GM23338 (cell line): ENCODE results near the gene REPIN1. TPM values are rescaled to one million over a fixed set of nuclear protein-coding genes. Genes with fewer than 3 reads are reported as not detected.
A peak's percentile ranks its signal among the peaks of the same experiment; 100 is the strongest.

Experiments used
- ATAC-seq: fragments of 200-7000 bp; cut with Tn5 transposase; 3 replicates; pipeline ENCODE4 v1.9.1; 2020
- DNase-seq: peaks from one replicate; pipeline ENCODE4 v3.0.0-alpha.2; 2015; ENCODE audit warnings: low spot score
- H2AFZ ChIP-seq: fragments of 200-600 bp; sonication (generic); 2 replicates; pipeline ENCODE4 v1.8.0; 2016; ENCODE audit warnings: antibody characterized with exemption, mild to moderate bottlenecking, moderate library complexity
- H3F3A ChIP-seq: fragments of 200-600 bp; sonication (generic); replicated peaks from 2 replicates; pipeline ENCODE4 v1.8.0; 2017; ENCODE audit warnings: antibody characterized with exemption, mixed run types, low read depth
- H3K27ac ChIP-seq: fragments of 200-600 bp; sonication (generic); 2 replicates; pipeline ENCODE4 v1.6.1; 2016; ENCODE audit warnings: low read depth
- H3K27me3 ChIP-seq: fragments of 200-600 bp; sonication (generic); 2 replicates; pipeline ENCODE4 v1.8.0; 2016; ENCODE audit warnings: mild to moderate bottlenecking, mixed run types, moderate library complexity; ENCODE audit not compliant: insufficient read depth
- H3K36me3 ChIP-seq: fragments of 200-600 bp; sonication (generic); 2 replicates; pipeline ENCODE4 v1.8.0; 2016; ENCODE audit warnings: mild to moderate bottlenecking; ENCODE audit not compliant: insufficient read depth
- H3K4me1 ChIP-seq: fragments of 200-600 bp; sonication (generic); 2 replicates; pipeline ENCODE4 v1.8.0; 2016; ENCODE audit warnings: mild to moderate bottlenecking, moderate library complexity; ENCODE audit not compliant: insufficient read depth
- H3K4me2 ChIP-seq: fragments of 200-600 bp; sonication (generic); 2 replicates; pipeline ENCODE4 v1.7.1; 2017; ENCODE audit warnings: mixed run types
- H3K4me3 ChIP-seq: fragments of 200-600 bp; sonication (generic); 2 replicates; pipeline ENCODE4 v1.6.1; 2016; ENCODE audit warnings: mixed run types
- H3K79me2 ChIP-seq: fragments of 200-600 bp; sonication (generic); replicated peaks from 2 replicates; pipeline ENCODE4 v1.8.0; 2017; ENCODE audit warnings: mild to moderate bottlenecking; ENCODE audit not compliant: insufficient read depth
- H3K9me2 ChIP-seq: fragments of 200-600 bp; sonication (generic); 2 replicates; pipeline ENCODE4 v1.8.0; 2017; ENCODE audit not compliant: insufficient read depth
- H4K20me1 ChIP-seq: fragments of 200-600 bp; sonication (generic); replicated peaks from 2 replicates; pipeline ENCODE4 v1.8.0; 2017; ENCODE audit warnings: mild to moderate bottlenecking; ENCODE audit not compliant: insufficient read depth
- H3K27ac Mint-ChIP-seq: 2 replicates; pipeline ENCODE4 v1.8.0; 2020; ENCODE audit warnings: inconsistent platforms, mild to moderate bottlenecking, moderate library complexity, mixed read lengths
- H3K27me3 Mint-ChIP-seq: 3 replicates; pipeline ENCODE4 v1.8.0; 2022; ENCODE audit warnings: low read depth, mild to moderate bottlenecking, moderate library complexity, mixed read lengths, inconsistent platforms; ENCODE audit not compliant: insufficient read depth, poor library complexity
- H3K36me3 Mint-ChIP-seq: 3 replicates; pipeline ENCODE4 v1.8.0; 2021; ENCODE audit warnings: low read depth, mild to moderate bottlenecking, inconsistent platforms, moderate library complexity, mixed read lengths
- H3K4me1 Mint-ChIP-seq: 3 replicates; pipeline ENCODE4 v1.8.0; 2020; ENCODE audit warnings: mild to moderate bottlenecking, inconsistent platforms, mixed read lengths
- H3K4me3 Mint-ChIP-seq: 3 replicates; pipeline ENCODE4 v1.8.0; 2021; ENCODE audit warnings: moderate library complexity, mild to moderate bottlenecking, inconsistent platforms, mixed read lengths
- H3K9me3 Mint-ChIP-seq: 3 replicates; pipeline ENCODE4 v1.8.0; 2020; ENCODE audit warnings: moderate library complexity, mild to moderate bottlenecking, inconsistent platforms, mixed read lengths
- JUNB ChIP-seq: IDR thresholded peaks from one replicate; pipeline ENCODE4 v1.6.1; 2016; ENCODE audit warnings: antibody characterized with exemption; ENCODE audit not compliant: unreplicated experiment
- NANOG ChIP-seq: IDR thresholded peaks from 2 replicates; pipeline ENCODE4 v1.6.1; 2016; ENCODE audit warnings: antibody characterized with exemption, borderline replicate concordance
- STAT1 ChIP-seq: IDR thresholded peaks from one replicate; pipeline ENCODE4 v1.6.1; 2016; ENCODE audit warnings: antibody characterized with exemption; ENCODE audit not compliant: unreplicated experiment
- polyA plus RNA-seq: library from polyadenylated mRNA; unstranded; fragments of >200 nt; fragmentation: Nextera tagmentation; extraction: Ambion mirVana; gene quantifications from 2 replicates; pipeline ENCODE4 v1.2.1, GENCODE V29; 2016
- total RNA-seq: library from RNA; depleted of rRNA; stranded (reverse); fragments of >200 nt; shearing (Covaris generic); gene quantifications from 2 replicates; pipeline ENCODE4 v1.2.3, GENCODE V29; 2014
- TF ChIP-seq, protein P1 (sequence below), 2 experiments: fragments of 200-600 bp in 1 of 2; sonication (generic) in 1 of 2; conservative IDR thresholded peaks; 2 replicates each; pipeline versions ENCODE4 v1.5.1 to v1.6.1; 2016 to 2017; ENCODE audit warnings: antibody characterized with exemption in 2 of 2, low read depth in 2 of 2, mild to moderate bottlenecking in 2 of 2, moderate library complexity in 1 of 2
- TF ChIP-seq, protein P2 (sequence below): fragments of 250-450 bp; sonication (Bioruptor Pico); IDR thresholded peaks from 2 replicates; pipeline ENCODE4 v1.5.0; 2020; ENCODE audit warnings: mild to moderate bottlenecking, moderate library complexity
- TF ChIP-seq, protein P3 (sequence below): IDR thresholded peaks from one replicate; pipeline ENCODE4 v1.6.1; 2018; ENCODE audit warnings: antibody characterized with exemption; ENCODE audit not compliant: unreplicated experiment

The REPIN1 gene
- total and polyA plus RNA-seq, 2 experiments from 2014 or later: 29.8 to 156 TPM

DNA sequence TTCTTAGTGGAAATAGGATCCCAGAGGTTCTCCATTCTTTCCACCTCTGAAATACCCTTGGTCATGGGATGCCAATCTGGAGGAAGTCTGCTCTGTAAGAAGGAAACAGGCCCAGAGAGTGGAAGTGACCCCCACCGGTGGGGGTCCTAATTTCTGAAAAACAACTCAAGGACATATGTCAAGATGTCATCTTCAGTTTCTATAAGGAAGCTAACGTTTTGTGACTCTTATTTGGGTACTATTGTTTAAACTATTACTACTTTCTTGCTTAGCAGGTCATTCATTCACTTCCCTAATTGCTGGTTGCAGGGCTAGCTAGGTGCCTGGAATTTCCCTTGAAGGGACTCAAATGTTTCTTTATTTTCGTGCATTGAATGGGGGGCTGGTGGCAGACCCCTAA lies 8.6 kb downstream of the REPIN1 start (continued):
- TF ChIP-seq, protein P1, sequence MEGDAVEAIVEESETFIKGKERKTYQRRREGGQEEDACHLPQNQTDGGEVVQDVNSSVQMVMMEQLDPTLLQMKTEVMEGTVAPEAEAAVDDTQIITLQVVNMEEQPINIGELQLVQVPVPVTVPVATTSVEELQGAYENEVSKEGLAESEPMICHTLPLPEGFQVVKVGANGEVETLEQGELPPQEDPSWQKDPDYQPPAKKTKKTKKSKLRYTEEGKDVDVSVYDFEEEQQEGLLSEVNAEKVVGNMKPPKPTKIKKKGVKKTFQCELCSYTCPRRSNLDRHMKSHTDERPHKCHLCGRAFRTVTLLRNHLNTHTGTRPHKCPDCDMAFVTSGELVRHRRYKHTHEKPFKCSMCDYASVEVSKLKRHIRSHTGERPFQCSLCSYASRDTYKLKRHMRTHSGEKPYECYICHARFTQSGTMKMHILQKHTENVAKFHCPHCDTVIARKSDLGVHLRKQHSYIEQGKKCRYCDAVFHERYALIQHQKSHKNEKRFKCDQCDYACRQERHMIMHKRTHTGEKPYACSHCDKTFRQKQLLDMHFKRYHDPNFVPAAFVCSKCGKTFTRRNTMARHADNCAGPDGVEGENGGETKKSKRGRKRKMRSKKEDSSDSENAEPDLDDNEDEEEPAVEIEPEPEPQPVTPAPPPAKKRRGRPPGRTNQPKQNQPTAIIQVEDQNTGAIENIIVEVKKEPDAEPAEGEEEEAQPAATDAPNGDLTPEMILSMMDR (conservative IDR thresholded peaks at IDR 0.05; ENCODE audit: low read depth in 2 of 2): no peak
- TF ChIP-seq JUNB: no peak
- TF ChIP-seq NANOG: no peak
- TF ChIP-seq, protein P2, sequence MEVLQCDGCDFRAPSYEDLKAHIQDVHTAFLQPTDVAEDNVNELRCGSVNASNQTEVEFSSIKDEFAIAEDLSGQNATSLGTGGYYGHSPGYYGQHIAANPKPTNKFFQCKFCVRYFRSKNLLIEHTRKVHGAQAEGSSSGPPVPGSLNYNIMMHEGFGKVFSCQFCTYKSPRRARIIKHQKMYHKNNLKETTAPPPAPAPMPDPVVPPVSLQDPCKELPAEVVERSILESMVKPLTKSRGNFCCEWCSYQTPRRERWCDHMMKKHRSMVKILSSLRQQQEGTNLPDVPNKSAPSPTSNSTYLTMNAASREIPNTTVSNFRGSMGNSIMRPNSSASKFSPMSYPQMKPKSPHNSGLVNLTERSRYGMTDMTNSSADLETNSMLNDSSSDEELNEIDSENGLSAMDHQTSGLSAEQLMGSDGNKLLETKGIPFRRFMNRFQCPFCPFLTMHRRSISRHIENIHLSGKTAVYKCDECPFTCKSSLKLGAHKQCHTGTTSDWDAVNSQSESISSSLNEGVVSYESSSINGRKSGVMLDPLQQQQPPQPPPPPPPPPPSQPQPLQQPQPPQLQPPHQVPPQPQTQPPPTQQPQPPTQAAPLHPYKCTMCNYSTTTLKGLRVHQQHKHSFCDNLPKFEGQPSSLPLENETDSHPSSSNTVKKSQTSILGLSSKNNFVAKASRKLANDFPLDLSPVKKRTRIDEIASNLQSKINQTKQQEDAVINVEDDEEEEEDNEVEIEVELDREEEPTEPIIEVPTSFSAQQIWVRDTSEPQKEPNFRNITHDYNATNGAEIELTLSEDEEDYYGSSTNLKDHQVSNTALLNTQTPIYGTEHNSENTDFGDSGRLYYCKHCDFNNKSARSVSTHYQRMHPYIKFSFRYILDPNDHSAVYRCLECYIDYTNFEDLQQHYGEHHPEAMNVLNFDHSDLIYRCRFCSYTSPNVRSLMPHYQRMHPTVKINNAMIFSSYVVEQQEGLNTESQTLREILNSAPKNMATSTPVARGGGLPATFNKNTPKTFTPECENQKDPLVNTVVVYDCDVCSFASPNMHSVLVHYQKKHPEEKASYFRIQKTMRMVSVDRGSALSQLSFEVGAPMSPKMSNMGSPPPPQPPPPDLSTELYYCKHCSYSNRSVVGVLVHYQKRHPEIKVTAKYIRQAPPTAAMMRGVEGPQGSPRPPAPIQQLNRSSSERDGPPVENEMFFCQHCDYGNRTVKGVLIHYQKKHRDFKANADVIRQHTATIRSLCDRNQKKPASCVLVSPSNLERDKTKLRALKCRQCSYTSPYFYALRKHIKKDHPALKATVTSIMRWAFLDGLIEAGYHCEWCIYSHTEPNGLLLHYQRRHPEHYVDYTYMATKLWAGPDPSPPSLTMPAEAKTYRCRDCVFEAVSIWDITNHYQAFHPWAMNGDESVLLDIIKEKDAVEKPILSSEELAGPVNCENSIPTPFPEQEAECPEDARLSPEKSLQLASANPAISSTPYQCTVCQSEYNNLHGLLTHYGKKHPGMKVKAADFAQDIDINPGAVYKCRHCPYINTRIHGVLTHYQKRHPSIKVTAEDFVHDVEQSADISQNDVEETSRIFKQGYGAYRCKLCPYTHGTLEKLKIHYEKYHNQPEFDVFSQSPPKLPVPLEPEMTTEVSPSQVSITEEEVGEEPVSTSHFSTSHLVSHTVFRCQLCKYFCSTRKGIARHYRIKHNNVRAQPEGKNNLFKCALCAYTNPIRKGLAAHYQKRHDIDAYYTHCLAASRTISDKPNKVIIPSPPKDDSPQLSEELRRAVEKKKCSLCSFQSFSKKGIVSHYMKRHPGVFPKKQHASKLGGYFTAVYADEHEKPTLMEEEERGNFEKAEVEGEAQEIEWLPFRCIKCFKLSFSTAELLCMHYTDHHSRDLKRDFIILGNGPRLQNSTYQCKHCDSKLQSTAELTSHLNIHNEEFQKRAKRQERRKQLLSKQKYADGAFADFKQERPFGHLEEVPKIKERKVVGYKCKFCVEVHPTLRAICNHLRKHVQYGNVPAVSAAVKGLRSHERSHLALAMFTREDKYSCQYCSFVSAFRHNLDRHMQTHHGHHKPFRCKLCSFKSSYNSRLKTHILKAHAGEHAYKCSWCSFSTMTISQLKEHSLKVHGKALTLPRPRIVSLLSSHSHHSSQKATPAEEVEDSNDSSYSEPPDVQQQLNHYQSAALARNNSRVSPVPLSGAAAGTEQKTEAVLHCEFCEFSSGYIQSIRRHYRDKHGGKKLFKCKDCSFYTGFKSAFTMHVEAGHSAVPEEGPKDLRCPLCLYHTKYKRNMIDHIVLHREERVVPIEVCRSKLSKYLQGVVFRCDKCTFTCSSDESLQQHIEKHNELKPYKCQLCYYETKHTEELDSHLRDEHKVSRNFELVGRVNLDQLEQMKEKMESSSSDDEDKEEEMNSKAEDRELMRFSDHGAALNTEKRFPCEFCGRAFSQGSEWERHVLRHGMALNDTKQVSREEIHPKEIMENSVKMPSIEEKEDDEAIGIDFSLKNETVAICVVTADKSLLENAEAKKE: no peak

DNA sequence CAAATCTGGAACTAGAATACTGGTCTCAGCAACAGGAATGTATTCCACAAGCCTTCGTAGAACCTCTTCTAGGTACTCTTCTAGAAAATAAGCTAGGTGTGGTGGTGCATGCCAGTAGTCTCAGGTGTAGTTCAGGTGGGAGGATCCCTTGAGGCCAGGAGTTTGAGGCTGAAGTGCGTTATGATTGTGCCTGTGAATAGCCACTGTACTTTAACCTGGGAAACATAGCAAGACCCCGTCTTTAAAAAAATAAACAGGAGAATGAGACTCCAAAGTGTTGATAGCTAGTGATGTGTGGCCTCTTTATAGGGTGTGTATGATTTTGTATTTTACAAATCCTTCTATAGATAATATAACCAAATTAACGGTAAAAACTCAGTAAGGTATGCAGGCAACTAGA lies 9.0 kb downstream of the REPIN1 start:
- Histone ChIP-seq H3F3A (peaks cover 44% of the 10 kb centered on the region), H3K9me2 (no peaks in the 10 kb centered on the region), H3K4me1 (peaks cover 58% of the 10 kb centered on the region), H2AFZ (no peak overlapping the region), H3K4me3 (0 out of 2 replicates have a peak overlapping the region, but pooled peaks have one; percentile 98), H3K4me2 (peak overlapping the region; percentile 98), H4K20me1 (no peaks in the 10 kb centered on the region; the same call in none of the 2 replicates), H3K79me2 (peaks cover 45% of the 10 kb centered on the region), H3K27ac (peak overlapping the region; percentile 97; the same call in 1 of the 2 replicates), H3K27me3 (no peaks in the 10 kb centered on the region), H3K36me3 (no peaks in the 10 kb centered on the region)
- no peaks in the 10 kb centered on the region for H3K9me3 Mint-ChIP-seq
- H3K36me3 Mint-ChIP-seq: peaks cover 32% of the 10 kb centered on the region
- ATAC-seq: no peak
- DNase-seq: no peak
- peaks cover 80% of the 10 kb centered on the region for H3K4me1 Mint-ChIP-seq
- H3K27me3 Mint-ChIP-seq: peaks cover 25% of the 10 kb centered on the region
- H3K4me3 Mint-ChIP-seq: peak overlapping the region; percentile 72
- peak overlapping the region; percentile 94; the same call in 1 of the 2 replicates for H3K27ac Mint-ChIP-seq
- TF ChIP-seq STAT1: no peak
- TF ChIP-seq, protein P1 (conservative IDR thresholded peaks at IDR 0.05; ENCODE audit: low read depth in 2 of 2): no peak
- TF ChIP-seq, protein P3, sequence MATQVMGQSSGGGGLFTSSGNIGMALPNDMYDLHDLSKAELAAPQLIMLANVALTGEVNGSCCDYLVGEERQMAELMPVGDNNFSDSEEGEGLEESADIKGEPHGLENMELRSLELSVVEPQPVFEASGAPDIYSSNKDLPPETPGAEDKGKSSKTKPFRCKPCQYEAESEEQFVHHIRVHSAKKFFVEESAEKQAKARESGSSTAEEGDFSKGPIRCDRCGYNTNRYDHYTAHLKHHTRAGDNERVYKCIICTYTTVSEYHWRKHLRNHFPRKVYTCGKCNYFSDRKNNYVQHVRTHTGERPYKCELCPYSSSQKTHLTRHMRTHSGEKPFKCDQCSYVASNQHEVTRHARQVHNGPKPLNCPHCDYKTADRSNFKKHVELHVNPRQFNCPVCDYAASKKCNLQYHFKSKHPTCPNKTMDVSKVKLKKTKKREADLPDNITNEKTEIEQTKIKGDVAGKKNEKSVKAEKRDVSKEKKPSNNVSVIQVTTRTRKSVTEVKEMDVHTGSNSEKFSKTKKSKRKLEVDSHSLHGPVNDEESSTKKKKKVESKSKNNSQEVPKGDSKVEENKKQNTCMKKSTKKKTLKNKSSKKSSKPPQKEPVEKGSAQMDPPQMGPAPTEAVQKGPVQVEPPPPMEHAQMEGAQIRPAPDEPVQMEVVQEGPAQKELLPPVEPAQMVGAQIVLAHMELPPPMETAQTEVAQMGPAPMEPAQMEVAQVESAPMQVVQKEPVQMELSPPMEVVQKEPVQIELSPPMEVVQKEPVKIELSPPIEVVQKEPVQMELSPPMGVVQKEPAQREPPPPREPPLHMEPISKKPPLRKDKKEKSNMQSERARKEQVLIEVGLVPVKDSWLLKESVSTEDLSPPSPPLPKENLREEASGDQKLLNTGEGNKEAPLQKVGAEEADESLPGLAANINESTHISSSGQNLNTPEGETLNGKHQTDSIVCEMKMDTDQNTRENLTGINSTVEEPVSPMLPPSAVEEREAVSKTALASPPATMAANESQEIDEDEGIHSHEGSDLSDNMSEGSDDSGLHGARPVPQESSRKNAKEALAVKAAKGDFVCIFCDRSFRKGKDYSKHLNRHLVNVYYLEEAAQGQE: no peak
- TF ChIP-seq JUNB: no peak
